ENCODE data around the gene ACOT4.

DNA sequence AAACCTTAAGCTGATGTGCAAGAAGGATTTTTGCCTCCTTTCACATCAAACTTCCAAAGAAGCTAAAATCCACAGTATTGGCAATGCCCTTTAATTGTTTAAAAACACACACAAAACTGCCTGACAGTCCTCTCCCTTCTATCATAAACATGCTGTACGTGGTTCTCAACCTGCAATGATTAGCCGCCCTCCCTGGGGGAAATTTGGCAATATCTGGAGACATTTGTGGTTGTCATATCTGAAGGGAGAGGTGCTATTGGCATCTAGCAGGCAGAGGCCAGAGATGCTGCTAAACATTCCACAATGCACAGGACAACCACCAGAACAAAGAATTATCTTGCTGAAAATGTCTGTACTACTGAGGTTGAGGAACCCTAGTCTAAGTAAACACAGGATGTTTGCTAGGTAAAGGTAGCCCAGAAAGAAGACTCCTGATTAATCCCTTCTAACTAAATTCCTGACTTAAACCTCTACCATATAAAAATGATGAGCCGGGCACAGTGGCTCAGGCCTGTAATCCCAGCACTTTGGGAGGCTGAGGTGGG, 21.8 kb downstream of the ACOT4 start:
- no peak for TF ChIP-seq CTCF (conservative IDR thresholded peaks at IDR 0.05)
- TF ChIP-seq ZFX (IDR thresholded peaks at IDR 0.05) = no peak
